ENCODE measurements around the gene ZSCAN22.

GRCh38 chr19:58334691-58335249, 8.0 kb downstream of the ZSCAN22 start:
- TF ChIP-seq, protein P1, sequence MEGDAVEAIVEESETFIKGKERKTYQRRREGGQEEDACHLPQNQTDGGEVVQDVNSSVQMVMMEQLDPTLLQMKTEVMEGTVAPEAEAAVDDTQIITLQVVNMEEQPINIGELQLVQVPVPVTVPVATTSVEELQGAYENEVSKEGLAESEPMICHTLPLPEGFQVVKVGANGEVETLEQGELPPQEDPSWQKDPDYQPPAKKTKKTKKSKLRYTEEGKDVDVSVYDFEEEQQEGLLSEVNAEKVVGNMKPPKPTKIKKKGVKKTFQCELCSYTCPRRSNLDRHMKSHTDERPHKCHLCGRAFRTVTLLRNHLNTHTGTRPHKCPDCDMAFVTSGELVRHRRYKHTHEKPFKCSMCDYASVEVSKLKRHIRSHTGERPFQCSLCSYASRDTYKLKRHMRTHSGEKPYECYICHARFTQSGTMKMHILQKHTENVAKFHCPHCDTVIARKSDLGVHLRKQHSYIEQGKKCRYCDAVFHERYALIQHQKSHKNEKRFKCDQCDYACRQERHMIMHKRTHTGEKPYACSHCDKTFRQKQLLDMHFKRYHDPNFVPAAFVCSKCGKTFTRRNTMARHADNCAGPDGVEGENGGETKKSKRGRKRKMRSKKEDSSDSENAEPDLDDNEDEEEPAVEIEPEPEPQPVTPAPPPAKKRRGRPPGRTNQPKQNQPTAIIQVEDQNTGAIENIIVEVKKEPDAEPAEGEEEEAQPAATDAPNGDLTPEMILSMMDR (conservative IDR thresholded peaks at IDR 0.05; ENCODE audit: low read depth, low read length), result no peak
- TF ChIP-seq EZH2 (IDR thresholded peaks at IDR 0.05; ENCODE audit: borderline replicate concordance, low read depth, low read length, poor library complexity, severe bottlenecking), result no peak

All from A673 (cell line).